Transverse colon (tissue), 4 donors: ENCODE data around the gene NR3C2. TPM values are rescaled to one million over a fixed set of nuclear protein-coding genes. Genes with fewer than 3 reads are reported as not detected.
A peak's percentile ranks its signal among the peaks of the same experiment; 100 is the strongest.

ENCODE experiments used
- DNase-seq: peaks from one replicate; pipeline ENCODE4 v3.0.0-alpha.2; 2019
- H3K27ac ChIP-seq, 4 donors: fragments of 200-600 bp; sonication (generic); 2 replicates each; pipeline ENCODE4 v1.5.1; 2016 to 2018; ENCODE audit warnings: inconsistent platforms in 4 of 4
- H3K27me3 ChIP-seq: fragments of 200-600 bp; sonication (generic); 2 replicates; pipeline ENCODE4 v1.5.1; 2017; ENCODE audit warnings: inconsistent platforms
- H3K36me3 ChIP-seq, 4 donors: fragments of 200-600 bp; sonication (generic); 2 replicates each; pipeline ENCODE4 v1.5.1; 2017 to 2019; ENCODE audit warnings: inconsistent platforms in 4 of 4
- H3K4me1 ChIP-seq, 4 donors: fragments of 200-600 bp; sonication (generic); 2 replicates each; pipeline ENCODE4 v1.5.1; 2017 to 2020; ENCODE audit warnings: inconsistent platforms in 4 of 4
- H3K4me3 ChIP-seq, 4 donors: fragments of 200-600 bp; sonication (generic); 1 replicate in 1 of 4; 2 replicates in 3 of 4; pipeline versions ENCODE4 v1.5.1 to v1.6.1; 2017 to 2019; ENCODE audit warnings: inconsistent platforms in 4 of 4
- H3K9me3 ChIP-seq, 2 donors: fragments of 200-600 bp; sonication (generic); 2 replicates each; pipeline ENCODE4 v1.5.1; 2017 to 2019; ENCODE audit warnings: inconsistent platforms in 2 of 2
- EP300 ChIP-seq: sonication (generic); formaldehyde crosslinking; IDR thresholded peaks from one replicate; pipeline ENCODE4 v1.6.1; 2017; ENCODE audit warnings: antibody characterized with exemption, low read depth
- POLR2A ChIP-seq: fragments of 450-650 bp; IDR thresholded peaks from one replicate; pipeline ENCODE4 v1.6.1; 2016; ENCODE audit warnings: antibody characterized with exemption, mild to moderate bottlenecking, moderate library complexity
- POLR2AphosphoS5 ChIP-seq, 3 donors: sonication (generic); formaldehyde crosslinking; IDR thresholded peaks; one replicate each; pipeline ENCODE4 v1.6.1; 2016; ENCODE audit warnings: antibody characterized with exemption in 3 of 3
- WGBS, 2 donors: methylation state at CpG; one replicate each; pipeline ENCODE4 v1.1.5; 2018; ENCODE audit warnings: low coverage in 1 of 2; 5-methylcytosine and 5-hydroxymethylcytosine counted together
- in situ Hi-C, 4 donors: fragments of 200-750 bp; cut with MboI; loops; one replicate each; pipeline versions ENCODE4 v1.15.0 to v1.15.1; 2017; ENCODE audit warnings: low sequenced_read_pairs in 3 of 4, low pct_ligation_motif_present in 1 of 4, low pct_unique_long_range_greater_than_20kb in 1 of 4
- intact Hi-C: fragments of 100-400 bp; cut with DNase I; formaldehyde crosslinking; loops from one replicate; pipeline ENCODE4 v1.15.1; 2023; ENCODE audit warnings: low total_unique reads
- total RNA-seq, 4 donors: library from RNA; depleted of rRNA; stranded (reverse); fragments of >200 nt; gene quantifications; one replicate each; pipeline ENCODE4 v1.1.0, GENCODE V29; 2016
- TF ChIP-seq, protein P1 (sequence below), 5 experiments: fragments of 200-600 bp in 3 of 5; fragments of 450-650 bp in 2 of 5; sonication (generic) in 3 of 5; IDR thresholded peaks; 1 replicate in 2 of 5; 2 replicates in 3 of 5; pipeline ENCODE4 v1.5.1; 2016 to 2017; ENCODE audit warnings: antibody characterized with exemption in 5 of 5, inconsistent platforms in 3 of 5, mild to moderate bottlenecking in 2 of 5, moderate library complexity in 1 of 5

NR3C2 gene
- total RNA-seq, 4 donors from 2014 or later: 55.5 to 147 (median 125) TPM

DNA sequence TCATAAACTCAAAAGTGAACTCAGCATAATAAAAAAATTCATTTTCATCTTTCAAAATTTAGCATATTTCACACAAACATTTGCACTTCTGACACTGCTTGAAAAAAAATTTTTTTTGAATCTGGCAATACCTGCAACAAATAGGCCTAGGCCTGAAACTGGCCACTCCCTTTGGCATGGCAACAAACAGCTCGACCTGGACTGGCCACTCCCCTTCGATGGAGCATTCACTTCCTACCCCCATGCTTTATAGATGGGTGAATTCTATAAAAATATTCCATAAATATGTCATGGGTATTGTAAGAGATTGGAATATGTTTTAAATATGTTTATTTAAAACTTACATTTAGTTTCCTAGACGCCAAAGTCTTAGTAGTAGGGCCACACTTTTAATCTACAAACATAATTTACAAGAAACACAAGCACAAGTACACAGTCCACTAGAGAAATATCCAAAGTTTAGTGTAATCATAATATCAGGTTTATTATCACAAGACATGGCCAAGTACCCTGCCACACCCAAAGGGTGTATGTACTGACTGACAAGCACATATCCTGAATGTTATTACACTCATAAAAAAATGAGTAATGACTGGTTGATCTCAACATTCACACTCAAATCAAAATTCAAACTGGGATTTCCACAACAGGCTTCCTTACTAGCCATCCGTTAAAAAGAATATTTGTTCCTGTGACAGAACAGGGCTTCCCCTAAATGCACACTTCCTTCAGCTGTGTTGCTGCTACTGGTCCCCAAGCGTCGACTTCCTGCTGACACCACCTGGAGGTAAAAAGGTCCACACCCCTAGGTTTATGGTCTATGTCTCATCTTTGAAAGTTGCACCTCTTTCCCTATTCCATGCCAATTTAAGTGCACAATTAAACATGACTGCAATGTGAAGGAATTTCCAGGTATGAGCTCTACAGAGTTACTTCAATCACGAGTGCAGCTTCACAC is 271.5 kb downstream of the NR3C2 start:
- intact Hi-C loops: no loop called here
- 32 to 45% methylated on average over 6 to 7 of the region's 7 CpGs for WGBS, 2 donors

DNA sequence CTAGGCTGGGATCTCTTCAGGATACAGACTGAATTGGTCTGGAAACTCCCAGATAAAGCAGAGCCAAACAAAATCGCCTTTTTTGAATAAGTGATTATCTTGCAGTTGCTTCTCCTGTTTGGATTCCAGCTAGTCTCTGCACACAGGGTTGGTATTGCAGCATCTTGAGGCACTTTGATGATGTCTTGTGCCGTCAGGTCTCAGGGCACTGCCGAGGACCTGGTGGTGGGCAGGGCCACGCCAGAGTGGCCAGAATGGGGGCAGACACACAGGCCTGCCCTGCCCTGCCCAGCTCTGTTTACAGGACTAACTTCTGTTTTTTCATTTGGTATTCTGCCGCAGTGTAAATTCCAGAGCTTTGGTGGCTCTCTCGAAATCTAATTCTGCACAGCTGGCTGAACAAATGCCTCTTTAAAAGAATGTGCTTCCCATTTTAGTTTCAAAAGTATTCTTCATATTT is 276.1 kb downstream of the NR3C2 start:
- H3K9me3 ChIP-seq: no peaks in the 10 kb centered on the region
- H3K4me1 ChIP-seq: peaks cover 9 to 60% (median 25%) of the 10 kb centered on the region in 4 donors
- H3K27ac ChIP-seq: peak overlapping the region; percentile 15 to 41 (median 26)
- TF ChIP-seq, protein P1, sequence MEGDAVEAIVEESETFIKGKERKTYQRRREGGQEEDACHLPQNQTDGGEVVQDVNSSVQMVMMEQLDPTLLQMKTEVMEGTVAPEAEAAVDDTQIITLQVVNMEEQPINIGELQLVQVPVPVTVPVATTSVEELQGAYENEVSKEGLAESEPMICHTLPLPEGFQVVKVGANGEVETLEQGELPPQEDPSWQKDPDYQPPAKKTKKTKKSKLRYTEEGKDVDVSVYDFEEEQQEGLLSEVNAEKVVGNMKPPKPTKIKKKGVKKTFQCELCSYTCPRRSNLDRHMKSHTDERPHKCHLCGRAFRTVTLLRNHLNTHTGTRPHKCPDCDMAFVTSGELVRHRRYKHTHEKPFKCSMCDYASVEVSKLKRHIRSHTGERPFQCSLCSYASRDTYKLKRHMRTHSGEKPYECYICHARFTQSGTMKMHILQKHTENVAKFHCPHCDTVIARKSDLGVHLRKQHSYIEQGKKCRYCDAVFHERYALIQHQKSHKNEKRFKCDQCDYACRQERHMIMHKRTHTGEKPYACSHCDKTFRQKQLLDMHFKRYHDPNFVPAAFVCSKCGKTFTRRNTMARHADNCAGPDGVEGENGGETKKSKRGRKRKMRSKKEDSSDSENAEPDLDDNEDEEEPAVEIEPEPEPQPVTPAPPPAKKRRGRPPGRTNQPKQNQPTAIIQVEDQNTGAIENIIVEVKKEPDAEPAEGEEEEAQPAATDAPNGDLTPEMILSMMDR (IDR thresholded peaks at IDR 0.05): no peak
- TF ChIP-seq EP300 (no peak), POLR2AphosphoS5 (IDR thresholded peaks at IDR 0.05) (no peak), POLR2A (no peak)
- DNase-seq: no peak
- 59 to 67% methylated on average over 3 to 6 of the region's 6 CpGs for WGBS, 2 donors
- no peaks in the 10 kb centered on the region for H3K36me3 ChIP-seq
- intact Hi-C loops (no loop called here), in situ Hi-C loops (loop anchor here in 1 of 4 donors (25.0 kb wide), 1 partner anchor 521 kb away; no protein-coding TSS in a partner anchor)
- no peak overlapping the region for H3K4me3 ChIP-seq
- no peaks in the 10 kb centered on the region for H3K27me3 ChIP-seq

More for the DNA sequence above, 271.5 kb downstream of the NR3C2 start:
- Histone ChIP-seq H3K4me3 (no peak overlapping the region), H3K9me3 (no peaks in the 10 kb centered on the region), H3K4me1 (peaks cover 0 to 51% (median 28%) of the 10 kb centered on the region in 4 donors), H3K36me3 (no peaks in the 10 kb centered on the region), H3K27ac (peak overlapping the region; percentile 73 to 79 (median 76)), H3K27me3 (no peaks in the 10 kb centered on the region)
- in situ Hi-C loops: loop anchor here in 1 of 4 donors (25.0 kb wide), 1 partner anchor 517 kb away; no protein-coding TSS in a partner anchor
- TF ChIP-seq EP300 (no peak), POLR2AphosphoS5 (IDR thresholded peaks at IDR 0.05) (peak in 2 of 3 donors; percentile 39 to 49), POLR2A (no peak)
- TF ChIP-seq, protein P1 (IDR thresholded peaks at IDR 0.05): no peak
- peak; percentile 72 for DNase-seq

DNA sequence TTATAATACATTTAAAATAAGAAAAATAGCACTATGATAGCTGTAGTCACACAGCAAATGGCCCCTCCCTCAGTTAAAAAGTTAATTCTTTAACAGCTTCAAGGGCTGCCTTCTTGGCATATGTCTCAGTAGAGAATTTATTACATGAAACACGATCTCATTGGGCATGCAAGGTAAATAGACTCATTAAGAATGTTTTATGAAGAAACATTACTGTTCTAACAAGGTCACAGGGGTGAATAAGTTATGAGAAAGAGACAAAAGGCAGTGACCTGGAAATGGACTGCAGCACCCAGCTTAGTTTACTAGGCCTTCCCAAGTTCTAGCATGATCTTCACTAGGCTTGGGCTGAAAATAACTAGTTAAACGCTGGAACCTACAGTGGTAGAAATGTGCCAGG is 277.7 kb downstream of the NR3C2 start:
- no peaks in the 10 kb centered on the region for H3K36me3 ChIP-seq
- peak overlapping the region in 3 of 4 donors; percentile 1 to 14 (median 6) for H3K27ac ChIP-seq
- TF ChIP-seq POLR2AphosphoS5 (IDR thresholded peaks at IDR 0.05) (no peak), EP300 (no peak), POLR2A (no peak)
- TF ChIP-seq, protein P1 (IDR thresholded peaks at IDR 0.05): no peak
- H3K27me3 ChIP-seq: no peaks in the 10 kb centered on the region
- no peaks in the 10 kb centered on the region for H3K9me3 ChIP-seq
- intact Hi-C loops: no loop called here
- DNase-seq: no peak
- in situ Hi-C loops: loop anchor here in 1 of 4 donors (25.0 kb wide), 1 partner anchor 523 kb away; no protein-coding TSS in a partner anchor
- H3K4me3 ChIP-seq: no peak overlapping the region
- 43 to 49% methylated on average over 2 of the region's 2 CpGs for WGBS, 2 donors
- H3K4me1 ChIP-seq: peaks cover 9 to 58% (median 21%) of the 10 kb centered on the region in 4 donors

DNA sequence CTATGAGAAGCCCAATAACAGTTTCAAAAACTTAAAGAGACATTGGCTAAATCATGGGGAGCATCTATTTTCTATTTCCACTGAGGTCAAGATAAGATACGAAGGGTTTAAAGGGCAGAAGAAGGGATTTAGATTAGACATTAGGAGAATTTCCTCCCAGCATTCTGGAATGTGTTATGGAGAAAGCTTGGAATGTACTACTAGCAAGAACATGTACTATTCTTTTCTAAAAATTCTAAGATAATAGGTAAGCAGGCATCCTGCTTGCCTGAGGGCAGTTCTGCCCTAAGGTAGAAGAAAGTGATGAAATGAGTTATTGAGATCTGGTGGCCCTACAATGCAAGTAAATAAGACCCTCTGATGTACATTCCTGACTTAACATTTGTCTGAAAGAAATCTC is 279.2 kb downstream of the NR3C2 start:
- H3K27ac ChIP-seq: peak overlapping the region in 1 of 4 donors; percentile 41
- H3K4me3 ChIP-seq: no peak overlapping the region
- 45 to 75% methylated on average over 1 of the region's 1 CpG for WGBS, 2 donors
- no peaks in the 10 kb centered on the region for H3K9me3 ChIP-seq
- no peak for TF ChIP-seq POLR2A
- TF ChIP-seq, protein P1 (IDR thresholded peaks at IDR 0.05): no peak
- H3K36me3 ChIP-seq: no peaks in the 10 kb centered on the region
- H3K4me1 ChIP-seq: peaks cover 9 to 51% (median 20%) of the 10 kb centered on the region in 4 donors
- no peaks in the 10 kb centered on the region for H3K27me3 ChIP-seq
- no peak for DNase-seq
- in situ Hi-C loops (loop anchor here in 1 of 4 donors (25.0 kb wide), 1 partner anchor 524 kb away; no protein-coding TSS in a partner anchor), intact Hi-C loops (no loop called here)
